GM12891 (cell line): ENCODE measurements around the gene LCT.
A peak's percentile ranks its signal among the peaks of the same experiment; 100 is the strongest.

ENCODE experiments used
- DNase-seq: peaks from one replicate; pipeline ENCODE4 v3.0.0; 2011; ENCODE audit warnings: low spot score; ENCODE audit not compliant: insufficient read length
- FAIRE-seq: peaks from 2 replicates; lab custom pipeline; 2011; peaks lifted over from hg19 to GRCh38; lab: Jason Lieb, UNC
- PAX5 ChIP-seq: IDR thresholded peaks from 2 replicates; pipeline ENCODE4 v1.6.1; 2011; ENCODE audit warnings: low read length, moderate library complexity, mild to moderate bottlenecking; ENCODE audit not compliant: insufficient read depth, severe bottlenecking
- POLR2A ChIP-seq: IDR thresholded peaks from 2 replicates; pipeline ENCODE4 v1.6.1; 2011; ENCODE audit warnings: low read depth, low read length, control low read depth
- POLR2AphosphoS5 ChIP-seq: IDR thresholded peaks from 2 replicates; pipeline ENCODE4 v1.6.1; 2011; ENCODE audit warnings: low read depth, low read length, control low read depth
- POU2F2 ChIP-seq: IDR thresholded peaks from 2 replicates; pipeline ENCODE4 v1.6.1; 2011; ENCODE audit warnings: low read depth, mild to moderate bottlenecking, control low read depth, low read length, moderate library complexity
- SPI1 ChIP-seq: IDR thresholded peaks from 2 replicates; pipeline ENCODE4 v1.6.1; 2011; ENCODE audit warnings: low read depth, low read length, control low read depth
- TAF1 ChIP-seq: IDR thresholded peaks from 2 replicates; pipeline ENCODE4 v1.6.1; 2011; ENCODE audit warnings: low read depth, low read length, control low read depth

The LCT gene

DNA sequence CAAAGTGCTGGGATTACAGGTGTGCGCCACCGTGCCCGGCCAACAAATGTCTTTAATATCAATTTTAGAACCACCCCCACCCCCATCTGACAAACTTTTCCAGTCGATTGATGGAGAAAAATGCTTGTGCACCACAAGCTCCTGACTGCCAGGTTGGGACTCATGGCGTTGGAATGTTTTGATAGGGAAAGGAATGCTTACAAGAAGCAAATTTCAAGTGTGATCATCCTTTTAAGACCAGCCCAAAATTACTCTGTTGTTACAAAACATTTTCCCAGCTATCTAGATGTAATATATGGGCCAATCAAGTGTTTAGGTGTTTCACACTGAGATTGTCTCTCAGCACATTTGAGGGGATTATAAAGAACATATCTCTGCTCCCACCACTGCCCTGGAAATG is 50.2 kb downstream of the LCT start:
- DNase-seq (no peak), FAIRE-seq (no peak)
- TF ChIP-seq TAF1 (no peak), POU2F2 (no peak), POLR2A (no peak), PAX5 (no peak), POLR2AphosphoS5 (no peak), SPI1 (no peak)

DNA sequence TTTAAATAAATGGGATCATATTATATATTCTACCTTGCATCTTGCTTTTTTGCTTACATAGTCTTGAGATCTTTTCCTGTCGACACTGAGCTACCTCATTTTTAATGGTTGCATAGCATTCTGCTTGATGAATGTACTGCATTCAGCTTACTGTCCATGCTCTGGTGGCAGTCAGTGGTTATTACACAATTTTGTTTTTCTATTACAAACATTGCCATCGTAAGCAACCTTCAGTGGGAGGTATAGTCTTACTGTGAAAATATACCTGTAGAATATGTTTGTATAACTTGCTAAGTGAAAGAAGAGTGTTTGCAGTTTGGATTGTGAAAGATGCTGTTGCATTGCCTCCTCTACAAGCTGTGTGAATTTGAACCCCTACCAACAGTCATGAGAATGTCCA is 52.0 kb downstream of the LCT start:
- TF ChIP-seq POU2F2 (no peak), POLR2AphosphoS5 (no peak), TAF1 (no peak), POLR2A (no peak), PAX5 (no peak), SPI1 (no peak)
- DNase-seq (no peak), FAIRE-seq (peak; percentile 64)

DNA sequence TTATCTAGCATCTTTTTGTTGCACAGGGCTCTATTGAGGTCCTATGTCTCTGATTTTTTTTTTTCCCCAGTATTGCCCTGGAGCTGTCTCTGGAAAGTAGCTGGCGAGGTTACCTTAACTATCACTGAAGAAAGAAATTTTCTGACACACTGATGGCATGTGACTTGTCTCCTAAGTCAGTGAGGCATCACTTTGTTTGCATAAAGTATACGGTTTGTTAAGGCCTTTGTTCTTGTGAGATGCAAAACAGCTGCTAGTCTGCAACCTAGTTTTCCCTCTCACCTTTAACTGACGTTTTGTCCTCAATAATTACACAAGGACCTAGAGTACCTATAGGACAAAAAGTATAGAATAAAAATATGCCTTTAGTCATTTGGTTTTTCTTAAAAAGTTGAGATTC is 53.5 kb downstream of the LCT start:
- DNase-seq (no peak), FAIRE-seq (peak; percentile 43)
- TF ChIP-seq POLR2A (no peak), POLR2AphosphoS5 (no peak), PAX5 (no peak), SPI1 (no peak), POU2F2 (no peak), TAF1 (no peak)

DNA sequence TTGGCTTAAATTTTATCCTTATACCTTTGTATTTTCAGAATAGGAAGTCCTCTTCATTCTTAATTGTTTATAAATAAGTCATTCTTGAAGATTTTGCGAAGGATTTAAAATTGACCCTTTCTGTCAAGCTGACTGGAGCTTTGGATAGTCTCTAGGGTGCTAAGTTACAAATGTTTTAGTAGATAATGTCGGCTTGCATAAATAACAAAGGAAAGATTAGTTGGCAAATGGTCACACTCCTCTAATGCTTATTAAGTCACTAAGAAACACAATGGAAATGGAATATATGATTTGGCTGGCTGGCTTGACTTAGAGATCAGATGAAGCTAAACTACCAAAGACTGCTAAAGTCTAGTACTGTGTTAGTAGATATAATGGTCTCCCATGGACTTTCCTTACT is 54.8 kb downstream of the LCT start:
- DNase-seq, result no peak
- TF ChIP-seq SPI1, result no peak
- no peak for TF ChIP-seq POLR2AphosphoS5
- no peak for TF ChIP-seq POLR2A
- TF ChIP-seq POU2F2, result no peak
- no peak for TF ChIP-seq PAX5
- TF ChIP-seq TAF1, result no peak
- FAIRE-seq, result no peak

DNA sequence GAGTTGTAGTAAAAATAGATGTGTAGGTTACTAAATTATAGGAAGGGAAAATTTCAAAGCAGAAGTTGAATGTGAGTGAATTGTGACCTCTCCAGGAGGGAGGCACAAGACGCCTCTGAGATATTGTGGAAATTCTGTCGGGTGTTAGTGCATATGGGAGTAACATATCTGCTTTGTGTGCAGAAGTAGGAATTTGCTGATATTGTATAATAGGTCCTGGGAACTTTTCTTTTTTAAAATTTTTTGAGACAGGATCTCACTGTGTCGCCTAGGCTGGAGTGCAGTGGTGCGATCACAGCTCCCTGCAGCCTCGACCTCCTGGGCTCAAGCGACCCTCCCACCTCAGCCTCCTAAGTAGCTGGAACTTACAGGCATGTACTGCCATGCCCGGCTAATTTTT is 60.6 kb downstream of the LCT start:
- TF ChIP-seq TAF1 (no peak), POLR2A (no peak), PAX5 (no peak), POU2F2 (no peak), SPI1 (no peak), POLR2AphosphoS5 (no peak)
- DNase-seq (no peak), FAIRE-seq (no peak)

DNA sequence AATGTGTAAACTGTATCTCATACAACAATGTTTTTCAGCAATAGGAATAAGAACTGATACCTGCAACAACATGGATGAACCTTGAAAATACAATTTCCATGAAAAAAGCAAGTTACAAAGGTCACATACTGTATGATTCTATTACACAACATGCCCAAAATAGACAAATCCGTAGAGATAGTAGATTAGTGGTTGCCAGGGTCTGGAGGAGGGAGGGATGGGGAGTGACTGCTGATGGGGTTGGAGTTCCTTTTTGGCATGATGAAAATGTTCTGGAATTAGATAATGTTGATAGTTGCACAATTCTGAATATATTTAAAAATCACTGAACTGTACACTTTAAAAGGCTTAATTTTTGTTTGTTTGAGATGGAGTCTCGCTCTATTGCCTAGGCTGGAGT is 61.6 kb downstream of the LCT start:
- DNase-seq, result no peak
- FAIRE-seq, result no peak
- TF ChIP-seq POLR2AphosphoS5, result no peak
- no peak for TF ChIP-seq POU2F2
- no peak for TF ChIP-seq SPI1
- TF ChIP-seq POLR2A, result no peak

DNA sequence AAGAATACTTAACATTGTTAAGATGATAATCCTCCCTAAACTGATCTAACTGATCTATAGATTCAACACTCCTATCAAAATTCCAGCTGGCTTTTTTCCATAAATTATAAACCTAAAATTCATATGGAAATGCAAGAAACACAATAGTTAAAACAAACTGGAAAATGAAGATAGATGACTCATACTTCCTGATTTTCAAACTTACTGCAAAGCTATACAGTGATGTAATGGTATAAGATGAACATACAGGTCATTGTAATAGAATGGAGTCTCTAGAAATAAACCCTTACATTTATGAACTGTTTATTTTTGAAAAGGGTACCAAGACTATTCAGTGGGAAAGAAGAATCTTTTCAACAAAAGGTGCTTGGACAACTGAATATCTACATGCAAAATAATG is 63.1 kb downstream of the LCT start:
- DNase-seq (no peak), FAIRE-seq (no peak)
- TF ChIP-seq PAX5 (no peak), TAF1 (no peak), SPI1 (no peak), POU2F2 (no peak), POLR2A (no peak), POLR2AphosphoS5 (no peak)

DNA sequence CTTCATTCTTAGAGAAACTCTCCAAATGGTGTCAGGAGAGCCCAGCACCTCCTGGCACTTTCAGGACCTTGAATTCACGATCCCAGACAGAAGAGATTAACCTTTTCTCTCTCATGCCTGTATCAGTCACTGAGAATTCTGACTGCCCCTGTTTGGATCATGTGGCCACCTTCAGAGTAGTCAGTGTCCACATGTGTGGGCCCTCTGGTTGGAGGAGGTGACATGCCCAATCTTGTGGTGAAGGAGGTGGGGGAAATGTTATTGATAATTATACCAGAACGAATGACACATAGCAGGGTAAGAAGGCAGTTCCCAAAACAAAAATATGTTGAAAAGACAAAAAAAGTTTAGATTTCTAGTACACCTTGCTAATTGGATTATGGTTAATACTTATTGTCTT is 63.7 kb downstream of the LCT start:
- FAIRE-seq, result no peak
- TF ChIP-seq PAX5 (no peak), TAF1 (no peak), POU2F2 (no peak), POLR2A (no peak), POLR2AphosphoS5 (no peak), SPI1 (no peak)
- DNase-seq, result no peak

DNA sequence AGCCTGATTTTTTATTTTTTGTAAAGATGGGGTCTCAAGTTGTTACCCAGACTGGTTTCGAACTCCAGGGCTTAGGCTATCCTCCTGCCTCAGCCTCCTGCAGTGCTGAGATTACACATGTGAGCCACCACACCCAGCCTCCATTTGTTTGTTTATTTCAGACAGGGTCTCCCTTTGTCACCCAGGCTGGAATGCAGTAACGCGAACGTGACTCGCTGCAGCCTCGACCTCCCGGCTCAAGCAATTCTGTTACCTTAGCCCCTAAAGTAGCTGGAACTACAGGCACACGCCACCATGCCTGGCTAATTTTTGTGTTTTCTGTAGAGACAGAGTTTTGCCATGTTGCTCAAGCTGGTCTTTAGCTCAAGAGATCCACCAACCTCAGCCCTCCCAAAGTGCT is 68.1 kb downstream of the LCT start:
- DNase-seq, result no peak
- no peak for FAIRE-seq
- TF ChIP-seq SPI1 (no peak), POLR2AphosphoS5 (no peak), POU2F2 (no peak), PAX5 (no peak), TAF1 (no peak), POLR2A (no peak)

DNA sequence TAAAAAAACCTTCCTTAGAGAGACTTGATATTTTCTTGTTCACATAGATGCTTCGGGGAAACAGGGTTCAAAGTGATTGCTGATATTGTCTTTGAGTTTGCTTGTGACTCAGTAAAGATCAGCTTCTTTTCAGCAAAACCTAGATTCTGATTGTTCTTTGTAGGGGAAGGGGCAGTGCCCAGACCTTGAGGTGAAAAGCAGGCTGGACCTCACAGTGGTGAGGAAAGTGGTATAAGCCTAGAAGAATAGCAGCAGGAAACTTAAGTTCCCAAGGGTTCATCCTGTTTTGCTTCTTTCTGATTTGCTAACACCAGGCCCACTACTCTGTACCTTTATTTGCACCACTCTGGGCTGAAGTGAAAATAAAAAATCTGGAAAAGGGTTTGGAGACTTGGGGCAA is 74.5 kb downstream of the LCT start:
- FAIRE-seq, result no peak
- TF ChIP-seq TAF1 (no peak), POU2F2 (no peak), PAX5 (no peak), POLR2AphosphoS5 (no peak), SPI1 (no peak), POLR2A (no peak)
- no peak for DNase-seq
